VCaP (cell line): ENCODE results near the gene COMP.

Source experiments
- H3K27ac ChIP-seq: fragments of 450-650 bp; 2 replicates; pipeline ENCODE4 v1.5.1; 2017
- TF ChIP-seq, protein P1 (sequence below): fragments of 450-650 bp; conservative IDR thresholded peaks from 2 replicates; pipeline ENCODE4 v1.5.1; 2017; ENCODE audit warnings: mild to moderate bottlenecking, moderate library complexity

Gene COMP

DNA sequence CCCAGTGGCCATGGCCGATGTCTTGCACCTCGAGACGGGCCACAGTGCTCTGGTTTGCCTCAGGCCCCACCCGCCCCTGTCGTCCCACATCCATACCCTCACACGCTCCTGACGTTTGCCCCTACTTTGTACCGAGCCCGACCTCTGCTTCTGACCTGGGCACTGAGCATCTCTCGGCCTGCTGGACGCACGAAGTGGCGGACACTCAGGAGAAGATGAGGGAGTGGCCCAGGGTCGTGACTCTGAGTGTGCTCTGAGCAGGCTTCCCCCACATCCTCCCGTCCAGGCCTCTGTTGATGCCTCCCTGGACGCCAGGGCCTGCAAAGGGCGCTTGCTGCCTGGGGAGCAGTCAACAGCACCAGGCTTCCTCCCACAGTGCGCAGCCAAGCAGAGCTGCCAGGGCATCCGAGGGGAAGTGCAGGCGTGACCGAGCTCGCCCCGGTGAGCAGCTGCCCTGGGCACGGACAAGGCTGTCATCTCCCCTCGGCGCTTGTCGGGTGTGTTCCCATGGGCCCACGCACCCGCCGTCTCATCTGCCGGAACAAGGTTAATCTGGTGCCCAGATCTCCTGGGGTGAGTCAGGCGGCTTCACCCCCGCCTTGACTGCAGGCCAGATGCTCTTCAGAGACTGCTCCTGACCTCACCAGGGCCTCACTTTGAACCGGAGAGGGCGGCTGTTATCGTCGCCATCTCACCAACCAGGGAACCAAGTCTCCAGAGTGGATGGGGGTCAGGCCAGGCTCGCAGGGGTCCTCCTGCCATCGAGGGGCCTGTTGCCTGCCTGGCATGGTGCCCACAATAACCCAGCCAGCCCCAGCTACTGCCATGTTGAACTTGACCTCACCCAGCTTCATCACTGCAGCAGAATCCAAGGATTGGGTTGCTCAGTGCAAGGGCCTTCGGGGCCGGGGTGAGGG, 27.2 kb downstream of the COMP start:
- TF ChIP-seq, protein P1, sequence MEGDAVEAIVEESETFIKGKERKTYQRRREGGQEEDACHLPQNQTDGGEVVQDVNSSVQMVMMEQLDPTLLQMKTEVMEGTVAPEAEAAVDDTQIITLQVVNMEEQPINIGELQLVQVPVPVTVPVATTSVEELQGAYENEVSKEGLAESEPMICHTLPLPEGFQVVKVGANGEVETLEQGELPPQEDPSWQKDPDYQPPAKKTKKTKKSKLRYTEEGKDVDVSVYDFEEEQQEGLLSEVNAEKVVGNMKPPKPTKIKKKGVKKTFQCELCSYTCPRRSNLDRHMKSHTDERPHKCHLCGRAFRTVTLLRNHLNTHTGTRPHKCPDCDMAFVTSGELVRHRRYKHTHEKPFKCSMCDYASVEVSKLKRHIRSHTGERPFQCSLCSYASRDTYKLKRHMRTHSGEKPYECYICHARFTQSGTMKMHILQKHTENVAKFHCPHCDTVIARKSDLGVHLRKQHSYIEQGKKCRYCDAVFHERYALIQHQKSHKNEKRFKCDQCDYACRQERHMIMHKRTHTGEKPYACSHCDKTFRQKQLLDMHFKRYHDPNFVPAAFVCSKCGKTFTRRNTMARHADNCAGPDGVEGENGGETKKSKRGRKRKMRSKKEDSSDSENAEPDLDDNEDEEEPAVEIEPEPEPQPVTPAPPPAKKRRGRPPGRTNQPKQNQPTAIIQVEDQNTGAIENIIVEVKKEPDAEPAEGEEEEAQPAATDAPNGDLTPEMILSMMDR: no peak
- peak overlapping the region; percentile 99 for H3K27ac ChIP-seq

DNA sequence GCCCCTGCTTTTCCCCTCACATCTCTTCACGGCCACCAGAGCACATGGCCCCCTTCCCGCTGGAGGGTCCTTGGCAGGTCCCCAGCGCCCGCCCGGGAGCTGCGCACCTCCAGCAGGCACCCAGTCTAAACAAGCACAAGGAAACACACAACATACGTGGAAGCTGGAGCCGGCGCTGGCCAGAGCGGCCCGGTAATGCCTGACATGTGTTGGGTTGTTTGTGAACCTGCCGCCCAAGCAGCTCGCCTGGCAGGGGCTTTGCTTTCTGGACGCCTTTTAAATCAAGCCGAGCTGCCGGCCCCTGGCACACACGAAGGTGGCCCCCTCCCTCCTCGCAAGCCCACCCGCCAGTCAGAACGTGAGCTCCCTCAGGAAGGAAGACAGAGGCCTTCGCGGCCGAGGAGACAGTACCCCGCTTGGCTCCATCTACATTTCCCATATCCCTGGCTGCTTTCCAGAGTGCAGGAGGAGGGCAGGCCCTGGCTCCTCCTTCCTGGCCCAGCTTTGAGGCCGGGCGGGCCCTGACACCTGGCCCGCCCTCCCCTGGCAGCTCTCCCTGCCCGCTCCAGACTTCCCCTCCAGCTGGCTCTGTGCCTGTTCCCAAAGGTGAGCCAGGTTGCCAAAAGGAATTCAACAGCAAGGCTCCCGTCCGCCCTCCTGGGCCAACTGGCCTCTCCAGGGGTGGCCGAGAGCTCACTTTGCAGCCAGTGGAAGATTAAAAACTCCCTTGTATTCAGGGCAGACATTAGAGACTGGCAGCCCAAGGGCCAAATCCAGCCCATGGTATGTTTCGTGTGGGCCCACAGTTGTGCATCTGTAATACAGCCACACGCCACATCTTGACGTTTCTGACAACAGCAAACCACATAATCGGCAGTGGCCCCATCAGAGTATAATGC, 28.7 kb downstream of the COMP start:
- TF ChIP-seq, protein P1: no peak
- peak overlapping the region; percentile 99 for H3K27ac ChIP-seq

DNA sequence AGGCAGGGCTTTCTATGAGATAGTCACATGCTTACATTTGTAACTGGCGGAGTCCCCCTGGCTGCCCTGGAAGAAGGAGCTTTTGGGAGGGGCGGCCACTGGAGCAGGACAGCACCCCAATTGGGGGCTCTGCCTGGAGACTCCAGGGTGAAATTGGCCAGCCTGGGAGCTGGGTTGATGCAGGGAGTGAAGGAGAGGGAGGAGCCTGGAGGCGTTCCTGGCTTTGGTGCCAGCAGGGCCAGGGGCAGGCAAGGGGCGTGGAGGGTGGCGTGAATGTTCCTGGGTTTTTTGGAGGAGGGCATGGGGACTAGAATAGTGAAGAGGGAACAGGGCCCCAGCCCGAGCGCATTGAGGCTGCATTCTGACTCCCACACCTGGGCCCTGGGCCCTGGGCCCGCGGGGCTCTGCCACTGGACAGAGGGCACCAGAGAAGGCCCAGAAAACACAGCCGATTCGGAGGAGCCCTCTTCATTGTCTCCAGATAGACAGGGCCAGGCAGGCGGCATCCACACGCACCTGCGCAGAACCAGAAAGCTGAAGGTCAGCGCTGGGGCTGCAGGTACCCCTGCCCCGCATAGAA, 29.5 kb downstream of the COMP start:
- TF ChIP-seq, protein P1: no peak
- peak overlapping the region; percentile 99 for H3K27ac ChIP-seq

DNA sequence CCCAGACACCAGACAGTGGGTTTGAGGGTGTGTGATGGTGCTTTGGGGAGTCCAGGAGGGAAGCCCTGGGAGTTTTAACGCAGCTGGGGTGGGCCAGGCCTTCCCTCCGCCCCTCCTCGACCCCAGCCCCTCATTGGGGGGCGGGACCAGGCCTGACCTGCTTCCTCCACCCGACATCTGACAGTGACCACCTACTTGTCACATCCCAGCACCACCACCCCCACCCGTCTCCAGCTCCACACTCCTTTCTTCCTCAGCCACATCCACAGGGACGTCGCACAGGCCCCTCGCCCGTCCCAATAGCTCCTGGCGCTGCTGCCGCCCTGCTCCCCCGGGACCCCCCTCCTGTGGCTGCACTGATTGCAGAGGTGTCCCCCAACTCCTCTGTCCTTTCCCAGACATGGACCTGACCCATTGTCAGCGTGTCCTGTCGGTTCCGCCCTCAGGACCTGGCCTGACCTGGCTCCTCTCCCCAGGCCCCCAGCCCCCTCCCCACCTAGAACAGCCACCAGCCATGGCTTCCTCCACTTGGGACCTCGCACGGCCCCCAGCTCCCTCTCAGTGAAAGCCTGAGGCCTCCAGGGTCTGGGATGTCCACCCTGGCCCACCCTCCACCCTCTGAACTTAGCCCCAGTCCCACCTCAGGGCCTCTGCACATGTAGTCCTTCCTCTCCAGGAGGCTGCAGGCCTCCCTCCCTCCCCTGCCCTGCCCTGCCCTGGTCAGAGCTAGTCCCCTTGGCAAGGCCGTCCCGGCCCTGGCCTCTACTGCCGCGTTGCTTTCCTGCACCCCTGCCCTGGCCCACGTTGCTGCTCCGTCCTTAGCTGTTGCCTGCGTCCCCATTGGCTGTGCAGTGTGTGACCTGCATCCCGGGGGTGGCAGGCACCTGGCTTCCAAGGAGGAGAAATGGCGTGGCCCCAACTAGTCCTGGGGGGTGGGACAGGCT, 30.4 kb downstream of the COMP start:
- peak overlapping the region; percentile 99 for H3K27ac ChIP-seq
- TF ChIP-seq, protein P1: no peak

DNA sequence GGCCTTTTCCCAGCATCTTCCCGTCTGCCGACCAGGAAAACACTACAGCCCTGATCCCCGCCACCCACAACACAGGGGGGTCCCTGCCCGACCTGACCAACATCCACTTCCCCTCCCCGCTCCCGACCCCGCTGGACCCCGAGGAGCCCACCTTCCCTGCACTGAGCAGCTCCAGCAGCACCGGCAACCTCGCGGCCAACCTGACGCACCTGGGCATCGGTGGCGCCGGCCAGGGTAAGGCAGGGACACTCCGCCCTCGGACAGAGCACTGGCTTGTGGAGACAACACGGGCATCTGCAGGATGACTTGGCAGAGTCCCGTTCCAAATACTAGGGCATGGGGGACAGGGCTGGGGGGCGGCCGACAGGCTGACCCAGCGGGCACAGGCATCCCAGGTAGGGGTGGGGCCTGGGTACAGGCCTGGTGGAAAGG, 31.1 kb downstream of the COMP start:
- peak overlapping the region; percentile 99 for H3K27ac ChIP-seq
- TF ChIP-seq, protein P1: no peak

DNA sequence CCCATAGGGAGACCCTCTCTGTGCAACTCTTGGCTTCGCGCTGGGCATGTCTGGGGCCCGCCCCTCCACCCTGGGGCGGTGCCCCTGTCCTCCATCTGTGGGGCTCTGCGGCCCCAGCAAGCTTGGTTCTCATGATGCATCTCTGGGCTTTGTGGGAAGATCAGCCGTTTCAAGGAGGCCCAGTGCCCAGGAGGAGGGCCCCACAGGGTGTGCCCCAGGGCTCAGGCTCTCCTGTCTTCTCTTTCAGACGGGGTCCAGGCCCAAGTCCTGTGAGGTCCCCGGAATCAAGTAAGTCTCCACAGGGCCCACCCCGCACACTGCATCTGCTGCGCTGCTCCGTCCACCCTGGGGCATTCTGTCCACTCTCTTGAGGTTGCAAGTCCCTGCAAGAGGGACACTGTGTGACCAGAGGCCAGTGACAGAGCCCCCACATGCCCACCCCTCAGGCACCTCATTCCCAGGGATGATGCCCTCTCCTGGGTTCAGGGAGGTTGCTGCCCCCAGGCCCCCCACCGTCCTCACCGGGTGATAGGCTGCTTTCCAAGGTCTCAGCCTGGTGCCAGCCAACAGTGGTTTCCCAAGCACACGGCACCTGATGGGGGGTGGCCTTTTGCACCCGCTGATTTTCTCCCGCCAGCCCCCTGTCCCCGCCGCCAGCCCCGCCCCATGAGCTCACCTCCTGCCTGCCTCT, 31.7 kb downstream of the COMP start:
- H3K27ac ChIP-seq: no peak overlapping the region
- TF ChIP-seq, protein P1: no peak
